ENCODE data around the gene ABCA8.
A peak's percentile ranks its signal among the peaks of the same experiment; 100 is the strongest.
"Not testable (repeated sequence)": the region's sequence is repeated elsewhere in the genome, so short reads cannot be mapped to it uniquely, and the experiment has no call there.

Gene ABCA8

DNA sequence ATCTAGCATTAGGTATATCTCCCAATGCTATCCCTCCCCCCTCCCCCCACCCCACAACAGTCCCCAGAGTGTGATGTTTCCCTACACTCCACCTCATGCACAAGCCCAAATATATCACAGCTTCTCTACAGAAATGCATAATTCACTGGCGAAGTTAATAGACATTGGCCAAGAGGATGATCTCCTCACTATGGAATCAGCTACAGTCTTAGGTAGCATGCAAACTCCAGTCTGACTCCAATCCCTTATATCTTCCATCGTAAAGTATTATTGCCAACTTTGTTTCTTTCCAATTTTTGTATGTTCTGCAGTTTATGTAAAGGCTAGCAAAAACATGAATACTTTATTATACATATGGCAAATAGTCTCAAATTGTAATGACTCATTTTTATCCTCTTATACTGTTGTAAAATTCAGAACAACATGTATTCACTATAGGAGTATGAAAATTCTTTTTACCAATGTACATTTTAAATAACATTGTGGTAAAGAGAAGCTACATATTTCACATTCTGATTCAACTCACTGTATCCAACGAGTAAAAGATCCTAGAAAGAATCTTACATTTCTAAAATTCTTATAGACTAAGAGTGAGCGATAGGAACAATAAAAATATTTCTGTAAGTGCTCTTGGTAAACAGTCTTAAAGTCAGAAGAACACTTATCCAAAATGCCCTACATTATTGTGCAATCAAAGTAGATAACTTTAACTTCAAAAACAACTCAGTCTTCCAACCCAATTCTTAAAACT, 871 bp downstream of the ABCA8 start:
- in situ Hi-C loops (cut with HindIII; ENCODE audit: low sequenced_read_pairs) = no loop called here
- H3K4me3 ChIP-seq (ENCODE audit: low read depth, low read length) = peak overlapping the region; percentile 40
- TF ChIP-seq, protein P1, sequence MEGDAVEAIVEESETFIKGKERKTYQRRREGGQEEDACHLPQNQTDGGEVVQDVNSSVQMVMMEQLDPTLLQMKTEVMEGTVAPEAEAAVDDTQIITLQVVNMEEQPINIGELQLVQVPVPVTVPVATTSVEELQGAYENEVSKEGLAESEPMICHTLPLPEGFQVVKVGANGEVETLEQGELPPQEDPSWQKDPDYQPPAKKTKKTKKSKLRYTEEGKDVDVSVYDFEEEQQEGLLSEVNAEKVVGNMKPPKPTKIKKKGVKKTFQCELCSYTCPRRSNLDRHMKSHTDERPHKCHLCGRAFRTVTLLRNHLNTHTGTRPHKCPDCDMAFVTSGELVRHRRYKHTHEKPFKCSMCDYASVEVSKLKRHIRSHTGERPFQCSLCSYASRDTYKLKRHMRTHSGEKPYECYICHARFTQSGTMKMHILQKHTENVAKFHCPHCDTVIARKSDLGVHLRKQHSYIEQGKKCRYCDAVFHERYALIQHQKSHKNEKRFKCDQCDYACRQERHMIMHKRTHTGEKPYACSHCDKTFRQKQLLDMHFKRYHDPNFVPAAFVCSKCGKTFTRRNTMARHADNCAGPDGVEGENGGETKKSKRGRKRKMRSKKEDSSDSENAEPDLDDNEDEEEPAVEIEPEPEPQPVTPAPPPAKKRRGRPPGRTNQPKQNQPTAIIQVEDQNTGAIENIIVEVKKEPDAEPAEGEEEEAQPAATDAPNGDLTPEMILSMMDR (IDR thresholded peaks at IDR 0.05; ENCODE audit: low read depth, low read length, missing control alignments) = no peak

GRCh38 chr17:68953340-68953997, 1.7 kb downstream of the ABCA8 start:
- in situ Hi-C loops (cut with HindIII; ENCODE audit: low sequenced_read_pairs) = no loop called here
- no peak for DNase-seq (ENCODE audit: low read depth)
- peak overlapping the region; percentile 40 for H3K4me3 ChIP-seq (ENCODE audit: low read depth, low read length)

More for the DNA sequence above, 871 bp downstream of the ABCA8 start:
- no peak for DNase-seq (ENCODE audit: low read depth)

GRCh38 chr17:68950725-68951124, 4.5 kb downstream of the ABCA8 start:
- no peak for DNase-seq (ENCODE audit: low read depth)
- in situ Hi-C loops (cut with HindIII; ENCODE audit: low sequenced_read_pairs) = no loop called here
- no peak overlapping the region for H3K4me3 ChIP-seq (ENCODE audit: low read depth, low read length)
- TF ChIP-seq, protein P1 (IDR thresholded peaks at IDR 0.05; ENCODE audit: low read depth, low read length, missing control alignments) = no peak

More at GRCh38 chr17:68953340-68953997, 1.7 kb downstream of the ABCA8 start:
- TF ChIP-seq, protein P1 (IDR thresholded peaks at IDR 0.05; ENCODE audit: low read depth, low read length, missing control alignments) = no peak

- in situ Hi-C loops (cut with HindIII; ENCODE audit: low sequenced_read_pairs); H3K4me3 ChIP-seq (ENCODE audit: low read depth, low read length); DNase-seq (ENCODE audit: low read depth): not testable (repeated sequence)
Measured at GRCh38 chr17:68947868-68948267, 7.3 kb downstream of the ABCA8 start.

- TF ChIP-seq, protein P1 (IDR thresholded peaks at IDR 0.05; ENCODE audit: low read depth, low read length, missing control alignments) = no peak
- no peak overlapping the region for H3K4me3 ChIP-seq (ENCODE audit: low read depth, low read length)
- no peak for DNase-seq (ENCODE audit: low read depth)
- in situ Hi-C loops (cut with HindIII; ENCODE audit: low sequenced_read_pairs) = loop anchor here (5.0 kb wide), 1 partner anchor 48 kb away; no protein-coding TSS in a partner anchor
Measured at GRCh38 chr17:68944435-68945035, 10.7 kb downstream of the ABCA8 start.

- not testable (repeated sequence) for DNase-seq (ENCODE audit: low read depth); H3K4me3 ChIP-seq (ENCODE audit: low read depth, low read length)
- in situ Hi-C loops (cut with HindIII; ENCODE audit: low sequenced_read_pairs) = loop anchor here (5.0 kb wide), 1 partner anchor 49 kb away; no protein-coding TSS in a partner anchor
Measured at GRCh38 chr17:68943812-68944182, 11.4 kb downstream of the ABCA8 start.

- H3K4me3 ChIP-seq (ENCODE audit: low read depth, low read length) = no peak overlapping the region
- DNase-seq (ENCODE audit: low read depth) = no peak
- in situ Hi-C loops (cut with HindIII; ENCODE audit: low sequenced_read_pairs) = loop anchor here (5.0 kb wide), 1 partner anchor 49 kb away; no protein-coding TSS in a partner anchor
- TF ChIP-seq, protein P1 (IDR thresholded peaks at IDR 0.05; ENCODE audit: low read depth, low read length, missing control alignments) = no peak
Measured at GRCh38 chr17:68943123-68943811, 11.9 kb downstream of the ABCA8 start.
